ENCODE measurements around the gene BLTP1.
A peak's percentile ranks its signal among the peaks of the same experiment; 100 is the strongest.
"Not testable (repeated sequence)": the region's sequence is repeated elsewhere in the genome, so short reads cannot be mapped to it uniquely, and the experiment has no call there.

BLTP1 gene

GRCh38 chr4:122151982-122152710, at the start of gene BLTP1:
Gene BLTP1 (plus strand): TSS chr4:122152331. CDS start chr4:122170648, 18,317 bp downstream.
- DNase-seq, result peak; percentile 94

- peak; percentile 69 for DNase-seq
Measured at GRCh38 chr4:122104184-122104583, 47.9 kb upstream of the BLTP1 start.

- no peak for DNase-seq
Measured at GRCh38 chr4:122107680-122108079, 44.5 kb upstream of the BLTP1 start.

- not testable (repeated sequence) for DNase-seq
Measured at GRCh38 chr4:122110304-122110703, 41.8 kb upstream of the BLTP1 start.

- no peak for DNase-seq
Measured at GRCh38 chr4:122117743-122118142, 34.4 kb upstream of the BLTP1 start.

GRCh38 chr4:122118243-122118642, 33.9 kb upstream of the BLTP1 start:
- DNase-seq, result no peak

- no peak for DNase-seq
Measured at GRCh38 chr4:122119739-122120138, 32.4 kb upstream of the BLTP1 start.

- DNase-seq, result no peak
Measured at GRCh38 chr4:122121593-122121992, 30.5 kb upstream of the BLTP1 start.

GRCh38 chr4:122122083-122122482, 30.0 kb upstream of the BLTP1 start:
- no peak for DNase-seq

- DNase-seq, result no peak
Measured at GRCh38 chr4:122129061-122129460, 23.1 kb upstream of the BLTP1 start.

- DNase-seq, result no peak
Measured at GRCh38 chr4:122131562-122132157, 20.5 kb upstream of the BLTP1 start.

GRCh38 chr4:122132891-122133290, 19.2 kb upstream of the BLTP1 start:
- no peak for DNase-seq

- no peak for DNase-seq
Measured at GRCh38 chr4:122139139-122139538, 13.0 kb upstream of the BLTP1 start.

GRCh38 chr4:122140834-122141233, 11.3 kb upstream of the BLTP1 start:
- DNase-seq, result no peak

- no peak for DNase-seq
Measured at GRCh38 chr4:122142687-122143086, 9.4 kb upstream of the BLTP1 start.

GRCh38 chr4:122146652-122147051, 5.5 kb upstream of the BLTP1 start:
- no peak for DNase-seq

- DNase-seq, result no peak
Measured at GRCh38 chr4:122150931-122151330, 1.2 kb upstream of the BLTP1 start.

GRCh38 chr4:122152711-122153226, 638 bp downstream of the BLTP1 start:
- DNase-seq, result peak; percentile 79

- DNase-seq, result no peak
Measured at GRCh38 chr4:122156819-122157218, 4.7 kb downstream of the BLTP1 start.

- no peak for DNase-seq
Measured at GRCh38 chr4:122163301-122163700, 11.2 kb downstream of the BLTP1 start.

GRCh38 chr4:122163767-122164166, 11.6 kb downstream of the BLTP1 start:
- no peak for DNase-seq

GRCh38 chr4:122167369-122167768, 15.2 kb downstream of the BLTP1 start:
- no peak for DNase-seq

GRCh38 chr4:122170775-122171174, 18.6 kb downstream of the BLTP1 start:
- no peak for DNase-seq

GRCh38 chr4:122171323-122171722, 19.2 kb downstream of the BLTP1 start:
- DNase-seq, result no peak

- no peak for DNase-seq
Measured at GRCh38 chr4:122172266-122172665, 20.1 kb downstream of the BLTP1 start.
